Measurements from ENCODE around the gene UNC13B.

UNC13B gene

GRCh38 chr9:35452481-35452880 is 290.7 kb downstream of the UNC13B start:
- no peak for DNase-seq

GRCh38 chr9:35453786-35454185 is 292.0 kb downstream of the UNC13B start:
- no peak for DNase-seq

Data from NCI-H1105 (cell line).